H9 (cell line): ENCODE data around the gene ZMYND8. TPM values are rescaled to one million over a fixed set of nuclear protein-coding genes. Genes with fewer than 3 reads are reported as not detected.

Experiments
- DNase-seq: peaks from one replicate; pipeline ENCODE4 v3.0.0-alpha.2; 2017
- H2AFZ ChIP-seq: one replicate; pipeline ENCODE4 v1.6.1; 2013; ENCODE audit warnings: mild to moderate bottlenecking, low read length, control low read depth, moderate library complexity
- H2AK5ac ChIP-seq: 2 replicates; pipeline ENCODE4 v1.6.1; 2013; ENCODE audit warnings: low read length, control low read depth, mixed read lengths; ENCODE audit not compliant: insufficient read length
- H2BK120ac ChIP-seq: one replicate; pipeline ENCODE4 v1.6.1; 2013; ENCODE audit warnings: low read depth, mild to moderate bottlenecking, low read length, control low read depth, inconsistent platforms; ENCODE audit not compliant: poor library complexity, severe bottlenecking
- H2BK12ac ChIP-seq: 2 replicates; pipeline ENCODE4 v1.6.1; 2013; ENCODE audit warnings: low read length, control low read depth, mixed read lengths, low read depth; ENCODE audit not compliant: insufficient read length
- H2BK15ac ChIP-seq: 2 replicates; pipeline ENCODE4 v1.6.1; 2013; ENCODE audit warnings: low read depth, low read length, control low read depth
- H2BK20ac ChIP-seq: one replicate; pipeline ENCODE4 v1.6.1; 2013; ENCODE audit warnings: low read depth, mild to moderate bottlenecking, low read length, control low read depth, inconsistent platforms; ENCODE audit not compliant: poor library complexity, severe bottlenecking
- H2BK5ac ChIP-seq: 2 replicates; pipeline ENCODE4 v1.6.1; 2013; ENCODE audit warnings: low read length, control low read depth, mixed read lengths; ENCODE audit not compliant: insufficient read length
- H3K14ac ChIP-seq: 2 replicates; pipeline ENCODE4 v1.6.1; 2013; ENCODE audit warnings: low read length, control low read depth; ENCODE audit not compliant: insufficient read depth
- H3K18ac ChIP-seq: 2 replicates; pipeline ENCODE4 v1.6.1; 2013; ENCODE audit warnings: low read depth, mild to moderate bottlenecking, mixed read lengths, low read length, control low read depth; ENCODE audit not compliant: insufficient read length
- H3K23ac ChIP-seq: 2 replicates; pipeline ENCODE4 v1.6.1; 2013; ENCODE audit warnings: low read length, control low read depth, mixed read lengths, low read depth; ENCODE audit not compliant: insufficient read length
- H3K23me2 ChIP-seq: 2 replicates; pipeline ENCODE4 v1.6.1; 2013; ENCODE audit warnings: low read depth, mild to moderate bottlenecking, mixed read lengths, low read length, control low read depth; ENCODE audit not compliant: insufficient read length, poor library complexity, severe bottlenecking
- H3K27ac ChIP-seq: 2 replicates; pipeline ENCODE4 v1.5.1; 2013; ENCODE audit warnings: low read length, control low read depth, mixed read lengths, low read depth; ENCODE audit not compliant: insufficient read length
- H3K27me3 ChIP-seq: 2 replicates; pipeline ENCODE4 v1.6.1; 2013; ENCODE audit warnings: low read length, control low read depth, inconsistent platforms; ENCODE audit not compliant: insufficient read depth
- H3K4ac ChIP-seq: 2 replicates; pipeline ENCODE4 v1.6.1; 2013; ENCODE audit warnings: low read depth, mild to moderate bottlenecking, control low read depth, inconsistent platforms, low read length, moderate library complexity
- H3K4me1 ChIP-seq: 2 replicates; pipeline ENCODE4 v1.6.1; 2013; ENCODE audit warnings: low read length, control low read depth, inconsistent platforms; ENCODE audit not compliant: insufficient read depth
- H3K4me2 ChIP-seq: 2 replicates; pipeline ENCODE4 v1.6.1; 2013; ENCODE audit warnings: low read length, control low read depth, mixed read lengths; ENCODE audit not compliant: insufficient read length, insufficient read depth
- H3K56ac ChIP-seq: 2 replicates; pipeline ENCODE4 v1.6.1; 2013; ENCODE audit warnings: low read depth, mild to moderate bottlenecking, mixed read lengths, low read length, control low read depth; ENCODE audit not compliant: insufficient read length
- H3K79me1 ChIP-seq: 2 replicates; pipeline ENCODE4 v1.6.1; 2013; ENCODE audit warnings: low read depth, mild to moderate bottlenecking, moderate library complexity, low read length, control low read depth, inconsistent platforms; ENCODE audit not compliant: insufficient read depth, poor library complexity, severe bottlenecking
- H3K79me2 ChIP-seq: 2 replicates; pipeline ENCODE4 v1.6.1; 2013; ENCODE audit warnings: low read length, control low read depth, inconsistent platforms; ENCODE audit not compliant: insufficient read depth
- H3K9ac ChIP-seq: 2 replicates; pipeline ENCODE4 v1.6.1; 2013; ENCODE audit warnings: low read length, control low read depth, mixed read lengths; ENCODE audit not compliant: insufficient read length; ENCODE audit errors: extremely low read depth
- H3K9me3 ChIP-seq: one replicate; pipeline ENCODE4 v1.6.1; 2013; ENCODE audit warnings: low read depth, low read length, inconsistent platforms; ENCODE audit not compliant: control insufficient read depth
- H3T11ph ChIP-seq: one replicate; pipeline ENCODE4 v1.6.1; 2013; ENCODE audit warnings: mild to moderate bottlenecking, low read length, control low read depth, inconsistent platforms
- H4K20me1 ChIP-seq: one replicate; pipeline ENCODE4 v1.6.1; 2013; ENCODE audit not compliant: control insufficient read depth, insufficient read length, insufficient read depth
- H4K5ac ChIP-seq: 2 replicates; pipeline ENCODE4 v1.6.1; 2013; ENCODE audit warnings: low read depth, mild to moderate bottlenecking, mixed read lengths, low read length, control low read depth; ENCODE audit not compliant: insufficient read length
- H4K8ac ChIP-seq: replicated peaks from 2 replicates; pipeline ENCODE4 v1.6.1; 2013; ENCODE audit warnings: low read length, control low read depth, mixed read lengths, low read depth; ENCODE audit not compliant: insufficient read length
- H4K91ac ChIP-seq: 2 replicates; pipeline ENCODE4 v1.6.1; 2013; ENCODE audit warnings: low read depth, mild to moderate bottlenecking, moderate library complexity, mixed read lengths, low read length, control low read depth; ENCODE audit not compliant: insufficient read length
- H3K27ac Mint-ChIP-seq, 3 experiments: 2 replicates in 2 of 3; 3 replicates in 1 of 3; pipeline ENCODE4 v1.8.0; 2020 to 2021; ENCODE audit warnings: mixed read lengths in 3 of 3, mild to moderate bottlenecking in 1 of 3, moderate library complexity in 1 of 3
- H3K27me3 Mint-ChIP-seq: 2 replicates; pipeline ENCODE4 v1.8.0; 2021; ENCODE audit warnings: low read depth, mild to moderate bottlenecking, moderate library complexity, mixed read lengths
- H3K36me3 Mint-ChIP-seq, 3 experiments: 2 replicates in 2 of 3; 3 replicates in 1 of 3; pipeline ENCODE4 v1.8.0; 2020 to 2021; ENCODE audit warnings: low read depth in 3 of 3, mixed read lengths in 3 of 3; ENCODE audit not compliant: insufficient read depth in 1 of 3
- H3K4me1 Mint-ChIP-seq, 2 experiments: 2 replicates each; pipeline ENCODE4 v1.8.0; 2020; ENCODE audit warnings: mixed read lengths in 2 of 2
- H3K4me3 Mint-ChIP-seq, 2 experiments: 2 replicates in 1 of 2; 3 replicates in 1 of 2; pipeline ENCODE4 v1.8.0; 2020 to 2021; ENCODE audit warnings: mild to moderate bottlenecking in 2 of 2, mixed read lengths in 2 of 2, moderate library complexity in 1 of 2
- H3K9me3 Mint-ChIP-seq, 2 experiments: 2 replicates in 1 of 2; 3 replicates in 1 of 2; pipeline ENCODE4 v1.8.0; 2020; ENCODE audit warnings: mild to moderate bottlenecking in 2 of 2, mixed read lengths in 2 of 2, moderate library complexity in 1 of 2
- WGBS: extraction: QIAGEN DNeasy Blood & Tissue Kit; methylation state at CpG from one replicate; pipeline ENCODE4 v1.1.7; 2013; ENCODE audit warnings: missing lambda C conversion rate, low lambda C conversion rate, mixed read lengths; ENCODE audit not compliant: insufficient read length; ENCODE audit errors: extremely low coverage; 5-methylcytosine and 5-hydroxymethylcytosine counted together
- total RNA-seq: library from RNA; stranded (reverse); gene quantifications from 2 replicates; pipeline ENCODE4 v1.2.1, GENCODE V29; 2021
- TF ChIP-seq, protein P1 (sequence below): fragments of 200-600 bp; sonication (generic); conservative IDR thresholded peaks from 3 replicates; pipeline ENCODE4 v1.8.0; 2021; ENCODE audit warnings: antibody characterized with exemption, mild to moderate bottlenecking

ZMYND8 gene
- total RNA-seq, 1 experiment from 2014 or later, result 158 TPM

DNA sequence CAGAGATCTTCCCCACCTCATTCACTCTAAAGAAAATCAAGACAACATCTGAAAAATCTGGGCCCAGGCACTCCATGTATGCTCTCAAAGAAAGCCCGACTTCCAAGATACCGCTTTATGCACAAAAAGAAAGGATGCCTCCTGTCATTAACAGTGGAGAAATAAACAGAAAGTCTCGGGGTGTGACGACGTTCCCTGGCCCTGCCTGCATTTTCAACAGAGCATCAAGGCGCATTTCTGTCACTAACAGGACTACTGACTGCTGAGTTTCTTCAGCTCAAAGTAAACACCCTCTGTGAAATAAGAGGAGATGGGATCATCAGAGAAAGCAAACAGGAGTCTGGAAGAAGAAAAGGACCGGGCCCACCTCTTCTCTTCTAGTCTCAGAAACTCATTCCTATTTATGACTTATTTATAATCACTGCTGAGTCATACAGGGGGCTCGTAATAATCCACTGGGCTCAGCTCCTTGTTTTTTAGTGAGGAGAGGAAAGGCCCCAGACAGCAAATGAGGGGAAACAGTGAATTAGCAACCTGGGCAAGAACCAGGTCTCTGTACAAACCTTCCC lies 99.7 kb downstream of the ZMYND8 start:
- H2BK15ac ChIP-seq, result no peak overlapping the region
- H3K79me1 ChIP-seq, result peaks cover 12% of the 10 kb centered on the region
- no peak overlapping the region for H4K5ac ChIP-seq
- H3K27ac ChIP-seq, result no peak overlapping the region
- H3K4me2 ChIP-seq, result no peak overlapping the region
- H3K4me1 Mint-ChIP-seq, result peaks cover 5 to 6% of the 10 kb centered on the region in 2 experiments; a peak in 1 of 4 replicates
- TF ChIP-seq, protein P1, sequence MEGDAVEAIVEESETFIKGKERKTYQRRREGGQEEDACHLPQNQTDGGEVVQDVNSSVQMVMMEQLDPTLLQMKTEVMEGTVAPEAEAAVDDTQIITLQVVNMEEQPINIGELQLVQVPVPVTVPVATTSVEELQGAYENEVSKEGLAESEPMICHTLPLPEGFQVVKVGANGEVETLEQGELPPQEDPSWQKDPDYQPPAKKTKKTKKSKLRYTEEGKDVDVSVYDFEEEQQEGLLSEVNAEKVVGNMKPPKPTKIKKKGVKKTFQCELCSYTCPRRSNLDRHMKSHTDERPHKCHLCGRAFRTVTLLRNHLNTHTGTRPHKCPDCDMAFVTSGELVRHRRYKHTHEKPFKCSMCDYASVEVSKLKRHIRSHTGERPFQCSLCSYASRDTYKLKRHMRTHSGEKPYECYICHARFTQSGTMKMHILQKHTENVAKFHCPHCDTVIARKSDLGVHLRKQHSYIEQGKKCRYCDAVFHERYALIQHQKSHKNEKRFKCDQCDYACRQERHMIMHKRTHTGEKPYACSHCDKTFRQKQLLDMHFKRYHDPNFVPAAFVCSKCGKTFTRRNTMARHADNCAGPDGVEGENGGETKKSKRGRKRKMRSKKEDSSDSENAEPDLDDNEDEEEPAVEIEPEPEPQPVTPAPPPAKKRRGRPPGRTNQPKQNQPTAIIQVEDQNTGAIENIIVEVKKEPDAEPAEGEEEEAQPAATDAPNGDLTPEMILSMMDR, result no peak
- no peak overlapping the region for H2BK120ac ChIP-seq
- no peak overlapping the region for H3K23ac ChIP-seq
- DNase-seq, result no peak
- H2BK20ac ChIP-seq, result no peak overlapping the region
- no peak overlapping the region for H3K9ac ChIP-seq
- H4K91ac ChIP-seq, result no peak overlapping the region
- H3K27ac Mint-ChIP-seq, result peak overlapping the region in 1 of 3 experiments; percentile 85; a peak in 3 of 7 replicates
- H2AK5ac ChIP-seq, result no peak overlapping the region
- no peaks in the 10 kb centered on the region for H4K20me1 ChIP-seq
- WGBS, result no CpG with 5 or more reads among the region's 8 CpGs
- no peak overlapping the region for H3K56ac ChIP-seq
- H4K8ac ChIP-seq, result no peak overlapping the region
- H3K4ac ChIP-seq, result no peak overlapping the region
- H3K18ac ChIP-seq, result no peak overlapping the region
- H3K9me3 ChIP-seq, result no peaks in the 10 kb centered on the region
- H3K36me3 Mint-ChIP-seq, result peaks cover 45 to 82% (median 81%) of the 10 kb centered on the region in 3 experiments
- H3K4me3 Mint-ChIP-seq, result no peak overlapping the region
- no peaks in the 10 kb centered on the region for H3K23me2 ChIP-seq
- no peak overlapping the region for H3K14ac ChIP-seq
- H3K4me1 ChIP-seq, result no peaks in the 10 kb centered on the region
- no peaks in the 10 kb centered on the region for H3K9me3 Mint-ChIP-seq
- no peak overlapping the region for H2AFZ ChIP-seq
- no peak overlapping the region for H2BK12ac ChIP-seq
- no peak overlapping the region for H2BK5ac ChIP-seq
- no peaks in the 10 kb centered on the region for H3K27me3 ChIP-seq
- no peak overlapping the region for H3T11ph ChIP-seq
- no peaks in the 10 kb centered on the region; the same call in 1 of the 2 replicates for H3K79me2 ChIP-seq
- no peaks in the 10 kb centered on the region for H3K27me3 Mint-ChIP-seq
